Measurements from ENCODE around the gene OR8K5.

GRCh38 chr11:56122073-56122472, 38.0 kb downstream of the OR8K5 start, which contains the start of gene OR8H3:
- no peak for TF ChIP-seq CTCF (IDR thresholded peaks at IDR 0.05)
- no peak for TF ChIP-seq EZH2 (IDR thresholded peaks at IDR 0.05; ENCODE audit: borderline replicate concordance, insufficient read depth, low read depth, low read length, poor library complexity, severe bottlenecking)
